ENCODE data around the gene FMR1. TPM values are rescaled to one million over a fixed set of nuclear protein-coding genes. Genes with fewer than 3 reads are reported as not detected.

The FMR1 gene
- total RNA-seq, 1 donor from 2014 or later: 29.7 TPM

- H3K9me3 ChIP-seq: no peaks in the 10 kb centered on the region
- H3K27ac ChIP-seq: no peak within 1 kb of the TSS
- TF ChIP-seq, protein P1, sequence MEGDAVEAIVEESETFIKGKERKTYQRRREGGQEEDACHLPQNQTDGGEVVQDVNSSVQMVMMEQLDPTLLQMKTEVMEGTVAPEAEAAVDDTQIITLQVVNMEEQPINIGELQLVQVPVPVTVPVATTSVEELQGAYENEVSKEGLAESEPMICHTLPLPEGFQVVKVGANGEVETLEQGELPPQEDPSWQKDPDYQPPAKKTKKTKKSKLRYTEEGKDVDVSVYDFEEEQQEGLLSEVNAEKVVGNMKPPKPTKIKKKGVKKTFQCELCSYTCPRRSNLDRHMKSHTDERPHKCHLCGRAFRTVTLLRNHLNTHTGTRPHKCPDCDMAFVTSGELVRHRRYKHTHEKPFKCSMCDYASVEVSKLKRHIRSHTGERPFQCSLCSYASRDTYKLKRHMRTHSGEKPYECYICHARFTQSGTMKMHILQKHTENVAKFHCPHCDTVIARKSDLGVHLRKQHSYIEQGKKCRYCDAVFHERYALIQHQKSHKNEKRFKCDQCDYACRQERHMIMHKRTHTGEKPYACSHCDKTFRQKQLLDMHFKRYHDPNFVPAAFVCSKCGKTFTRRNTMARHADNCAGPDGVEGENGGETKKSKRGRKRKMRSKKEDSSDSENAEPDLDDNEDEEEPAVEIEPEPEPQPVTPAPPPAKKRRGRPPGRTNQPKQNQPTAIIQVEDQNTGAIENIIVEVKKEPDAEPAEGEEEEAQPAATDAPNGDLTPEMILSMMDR (IDR thresholded peaks at IDR 0.05): no peak
- no peak for TF ChIP-seq POLR2AphosphoS5 (IDR thresholded peaks at IDR 0.05; ENCODE audit: insufficient read depth in 1 of 2, low read depth in 1 of 2)
- TF ChIP-seq POLR2A (IDR thresholded peaks at IDR 0.05): no peak
- no peak for DNase-seq (ENCODE audit: extremely low spot score in 2 of 2)
- intact Hi-C loops (cut with DNase I): no loop called here
- no peaks in the 10 kb centered on the region for H3K36me3 ChIP-seq
- H3K4me3 ChIP-seq: no peak within 1 kb of the TSS
- H3K27me3 ChIP-seq: no peaks in the 10 kb centered on the region
- H3K4me1 ChIP-seq: no peaks in the 10 kb centered on the region
These were observed 69.5 kb downstream of the FMR1 start, which contains the start of gene FMR1NB for GRCh38 chrX:147981038-147981752. Gene FMR1NB, plus strand, starts transcription at chrX:147981337. Its CDS starts 66 bp downstream, at chrX:147981403.

Small RNAs within 50 kb of the gene (small RNA-seq; reads per million reads assigned to genes)
- not detected for gene RF02118

Other genes starting within 250 kb of the FMR1 start
- not detected for gene FMR1NB, start 69.4 kb downstream of the FMR1 start, total RNA-seq

Data from vagina (tissue), 2 donors.